Parathyroid adenoma (tissue), 2 donors: ENCODE data around the gene SPX.

ENCODE experiments used
- H2AFZ ChIP-seq: fragments of 300-600 bp; sonication (generic); one replicate; pipeline ENCODE4 v1.7.0; 2017; ENCODE audit warnings: antibody characterized with exemption, mild to moderate bottlenecking
- H3K27ac ChIP-seq: fragments of 300-600 bp; sonication (generic); one replicate; pipeline ENCODE4 v1.7.0; 2017
- H3K27me3 ChIP-seq: fragments of 300-600 bp; sonication (generic); one replicate; pipeline ENCODE4 v1.7.0; 2017; ENCODE audit warnings: low read length; ENCODE audit not compliant: control insufficient read depth, insufficient read depth
- H3K36me3 ChIP-seq: fragments of 300-600 bp; sonication (generic); one replicate; pipeline ENCODE4 v1.7.0; 2017; ENCODE audit warnings: low read length; ENCODE audit not compliant: control insufficient read depth, insufficient read depth
- H3K4me1 ChIP-seq: fragments of 300-600 bp; sonication (generic); one replicate; pipeline ENCODE4 v1.7.0; 2017; ENCODE audit warnings: control low read depth
- H3K4me2 ChIP-seq: fragments of 300-600 bp; sonication (generic); one replicate; pipeline ENCODE4 v1.7.0; 2017; ENCODE audit warnings: low read length
- H3K4me3 ChIP-seq: fragments of 300-600 bp; sonication (generic); one replicate; pipeline ENCODE4 v1.7.0; 2017; ENCODE audit warnings: low read depth, low read length
- H3K79me2 ChIP-seq: fragments of 300-600 bp; sonication (generic); one replicate; pipeline ENCODE4 v1.7.0; 2017; ENCODE audit warnings: control low read depth
- H3K9ac ChIP-seq: fragments of 300-600 bp; sonication (generic); one replicate; pipeline ENCODE4 v1.7.0; 2017; ENCODE audit warnings: mild to moderate bottlenecking
- H3K9me3 ChIP-seq: fragments of 300-600 bp; sonication (generic); one replicate; pipeline ENCODE4 v1.7.0; 2017; ENCODE audit warnings: low read length; ENCODE audit not compliant: control insufficient read depth
- CTCF ChIP-seq: fragments of 300-600 bp; sonication (generic); IDR thresholded peaks from one replicate; pipeline ENCODE4 v1.7.0; 2017; ENCODE audit warnings: antibody characterized with exemption, mild to moderate bottlenecking
- donor health status: primary hyperparathyroidism.

SPX gene

GRCh38 chr12:21541773-21542172 is 15.7 kb downstream of the SPX start:
- Histone ChIP-seq H3K9ac (no peak overlapping the region), H3K4me3 (no peak overlapping the region), H3K9me3 (no peaks in the 10 kb centered on the region), H3K4me2 (no peak overlapping the region), H3K79me2 (no peaks in the 10 kb centered on the region), H2AFZ (no peak overlapping the region), H3K4me1 (no peaks in the 10 kb centered on the region), H3K27me3 (no peaks in the 10 kb centered on the region), H3K27ac (no peak overlapping the region), H3K36me3 (no peaks in the 10 kb centered on the region)
- TF ChIP-seq CTCF = no peak

- no peak for TF ChIP-seq CTCF
- Histone ChIP-seq H3K27ac (no peak overlapping the region), H3K4me2 (no peak overlapping the region)
These were observed 16.3 kb downstream of the SPX start for GRCh38 chr12:21542403-21542802.

GRCh38 chr12:21543151-21543550 is 17.1 kb downstream of the SPX start:
- no peak overlapping the region for H3K4me3 ChIP-seq
- H3K4me1 ChIP-seq = no peaks in the 10 kb centered on the region
- no peaks in the 10 kb centered on the region for H3K27me3 ChIP-seq
- H3K79me2 ChIP-seq = no peaks in the 10 kb centered on the region
- H3K4me2 ChIP-seq = no peak overlapping the region
- no peak for TF ChIP-seq CTCF
- no peak overlapping the region for H3K9ac ChIP-seq
- no peak overlapping the region for H2AFZ ChIP-seq
- no peaks in the 10 kb centered on the region for H3K36me3 ChIP-seq
- no peak overlapping the region for H3K27ac ChIP-seq
- H3K9me3 ChIP-seq = no peaks in the 10 kb centered on the region

More at GRCh38 chr12:21542403-21542802, 16.3 kb downstream of the SPX start:
- H2AFZ ChIP-seq = no peak overlapping the region
- H3K79me2 ChIP-seq = no peaks in the 10 kb centered on the region
- H3K9ac ChIP-seq = no peak overlapping the region
- H3K4me1 ChIP-seq = no peaks in the 10 kb centered on the region
- H3K4me3 ChIP-seq = no peak overlapping the region
- no peaks in the 10 kb centered on the region for H3K36me3 ChIP-seq
- no peaks in the 10 kb centered on the region for H3K9me3 ChIP-seq
- no peaks in the 10 kb centered on the region for H3K27me3 ChIP-seq

GRCh38 chr12:21545557-21545956 is 19.5 kb downstream of the SPX start:
- no peak overlapping the region for H3K4me3 ChIP-seq
- H3K9ac ChIP-seq = no peak overlapping the region
- H3K79me2 ChIP-seq = no peaks in the 10 kb centered on the region

More at GRCh38 chr12:21545557-21545956, 19.5 kb downstream of the SPX start:
- H3K9me3 ChIP-seq = no peaks in the 10 kb centered on the region
- no peaks in the 10 kb centered on the region for H3K36me3 ChIP-seq
- no peak overlapping the region for H3K4me2 ChIP-seq
- no peak overlapping the region for H2AFZ ChIP-seq
- H3K27me3 ChIP-seq = no peaks in the 10 kb centered on the region
- TF ChIP-seq CTCF = no peak
- H3K27ac ChIP-seq = no peak overlapping the region
- no peaks in the 10 kb centered on the region for H3K4me1 ChIP-seq
